GM12878 (cell line): ENCODE measurements around the gene GTPBP10. TPM values are rescaled to one million over a fixed set of nuclear protein-coding genes. Genes with fewer than 3 reads are reported as not detected.

Source experiments
- ATAC-seq: fragments of 200-7000 bp; cut with Tn5 transposase; 3 replicates; pipeline ENCODE4 v1.9.1; 2020; ENCODE audit warnings: mild to moderate bottlenecking, moderate library complexity
- BruUV-seq: library from RNA; stranded (reverse); fragments of 400-500 nt; replicated peaks from 2 replicates; lab custom pipeline; 2021; lab: Mats Ljungman, UMichigan
- CTCF ChIA-PET: fragments of 300-600 bp; sonication (Branson Sonifier 250); formaldehyde crosslinking; extraction: SDS; loops from one replicate; lab custom pipeline; 2021; ENCODE audit warnings: inconsistent platforms; lab: Yijun Ruan, JAX
- POLR2A ChIA-PET: fragments of 350-600 bp; formaldehyde crosslinking; extraction: SDS; loops from one replicate; lab custom pipeline; 2021; ENCODE audit warnings: inconsistent platforms; lab: Charles Lee
- RAD21 ChIA-PET: fragments of 300-600 bp; sonication (Branson Sonifier 250); formaldehyde crosslinking; loops from one replicate; lab custom pipeline; 2023; ENCODE audit warnings: antibody characterized with exemption; ENCODE audit not compliant: unreplicated experiment; lab: Charles Lee
- SMC1A ChIA-PET: fragments of 300-600 bp; sonication (Branson Sonifier 250); formaldehyde crosslinking; loops from one replicate; lab custom pipeline; 2023; ENCODE audit not compliant: unreplicated experiment, uncharacterized antibody; lab: Charles Lee
- DNase-seq: peaks from one replicate; pipeline ENCODE4 v3.0.0-alpha.2; 2011; ENCODE audit warnings: low read depth, low spot score
- FAIRE-seq: peaks from 3 replicates; lab custom pipeline; 2011; peaks lifted over from hg19 to GRCh38; lab: Jason Lieb, UNC
- H2AFZ ChIP-seq: 2 replicates; pipeline ENCODE4 v1.6.0; 2011; ENCODE audit warnings: low read depth, low read length, control low read depth; ENCODE audit not compliant: control insufficient read depth
- H3K27ac ChIP-seq: 2 replicates; pipeline ENCODE4 v1.5.1; 2011; ENCODE audit warnings: control low read depth; ENCODE audit not compliant: control insufficient read depth, insufficient read depth
- H3K27me3 ChIP-seq, 2 experiments: replicated peaks in 1 of 2; 2 replicates each; pipeline versions ENCODE4 v1.6.0 to v1.6.1; 2011; ENCODE audit warnings: low read length in 1 of 2; ENCODE audit not compliant: control insufficient read depth in 2 of 2, insufficient read depth in 2 of 2
- H3K36me3 ChIP-seq, 2 experiments: 2 replicates each; pipeline ENCODE4 v1.5.1; 2011; ENCODE audit warnings: low read length in 1 of 2; ENCODE audit not compliant: control insufficient read depth in 2 of 2, insufficient read depth in 2 of 2
- H3K4me1 ChIP-seq: 2 replicates; pipeline ENCODE4 v1.6.1; 2011; ENCODE audit warnings: mild to moderate bottlenecking, low read length, moderate library complexity, mixed read lengths; ENCODE audit not compliant: control insufficient read depth, insufficient read depth
- H3K4me2 ChIP-seq: 2 replicates; pipeline ENCODE4 v1.6.0; 2011; ENCODE audit warnings: control low read depth; ENCODE audit not compliant: control insufficient read depth, insufficient read depth
- H3K4me3 ChIP-seq: fragments of 200-600 bp; sonication (generic); 2 replicates; pipeline ENCODE4 v1.5.1; 2016
- H3K79me2 ChIP-seq: 2 replicates; pipeline ENCODE4 v1.6.0; 2011; ENCODE audit warnings: low read length; ENCODE audit not compliant: control insufficient read depth, insufficient read depth
- H3K9ac ChIP-seq: 2 replicates; pipeline ENCODE4 v1.8.0; 2011; ENCODE audit warnings: low read length, control low read depth, mixed read lengths; ENCODE audit not compliant: control insufficient read depth, insufficient read depth
- H3K9me3 ChIP-seq: replicated peaks from 3 replicates; pipeline ENCODE4 v1.5.1; 2011; ENCODE audit warnings: mild to moderate bottlenecking, low read length; ENCODE audit not compliant: control insufficient read depth, insufficient read depth
- H4K20me1 ChIP-seq: 2 replicates; pipeline ENCODE4 v1.6.0; 2011; ENCODE audit not compliant: control insufficient read depth, insufficient read depth
- BHLHE40 ChIP-seq, 2 experiments: fragments of 450-650 bp in 1 of 2; IDR thresholded peaks; 2 replicates each; pipeline ENCODE4 v1.6.1; 2011 to 2017; ENCODE audit warnings: low read depth in 2 of 2, borderline replicate concordance in 1 of 2, improper control_type of control experiment in 1 of 2, low read length in 1 of 2, mild to moderate bottlenecking in 1 of 2
- CEBPB ChIP-seq, 2 experiments: fragments of 150-350 bp in 1 of 2; IDR thresholded peaks; 2 replicates each; pipeline ENCODE4 v1.6.1; 2012 to 2014; ENCODE audit warnings: low read depth in 2 of 2, low read length in 2 of 2, borderline replicate concordance in 1 of 2, inconsistent platforms in 1 of 2
- CHD2 ChIP-seq: IDR thresholded peaks from 2 replicates; pipeline ENCODE4 v1.6.1; 2011; ENCODE audit warnings: low read depth, low read length, improper control_type of control experiment, borderline replicate concordance
- CHD4 ChIP-seq: fragments of 200-600 bp; sonication (generic); IDR thresholded peaks from 2 replicates; pipeline ENCODE4 v1.6.1; 2016; ENCODE audit warnings: mild to moderate bottlenecking
- KDM1A ChIP-seq: fragments of 200-600 bp; sonication (generic); IDR thresholded peaks from 2 replicates; pipeline ENCODE4 v1.6.1; 2016; ENCODE audit warnings: borderline replicate concordance
- NFIC ChIP-seq: IDR thresholded peaks from 2 replicates; pipeline ENCODE4 v1.6.1; 2012; ENCODE audit warnings: low read depth, mild to moderate bottlenecking, inconsistent platforms, low read length, moderate library complexity
- RAD21 ChIP-seq: IDR thresholded peaks from 2 replicates; pipeline ENCODE4 v1.6.1; 2011; ENCODE audit warnings: mild to moderate bottlenecking, low read depth, low read length, moderate library complexity; ENCODE audit not compliant: insufficient read depth
- RCOR1 ChIP-seq: conservative IDR thresholded peaks from 2 replicates; pipeline ENCODE4 v1.6.1; 2012; ENCODE audit warnings: low read depth, low read length, improper control_type of control experiment
- RELA ChIP-seq: fragments of 450-650 bp; IDR thresholded peaks from 2 replicates; pipeline ENCODE4 v1.8.0; 2014; ENCODE audit warnings: borderline replicate concordance; ENCODE audit not compliant: partially characterized antibody
- SMAD1 ChIP-seq: fragments of 450-650 bp; IDR thresholded peaks from 2 replicates; pipeline ENCODE4 v1.6.1; 2018; ENCODE audit warnings: mild to moderate bottlenecking, low read depth; ENCODE audit not compliant: partially characterized antibody
- SREBF2 ChIP-seq: IDR thresholded peaks from 2 replicates; pipeline ENCODE4 v1.6.1; 2012; ENCODE audit warnings: mild to moderate bottlenecking, low read length
- USF1 ChIP-seq: IDR thresholded peaks from 2 replicates; pipeline ENCODE4 v1.6.1; 2011; ENCODE audit warnings: borderline replicate concordance, low read depth, mild to moderate bottlenecking, moderate library complexity, mixed read lengths, low read length; ENCODE audit not compliant: insufficient read depth; ENCODE audit errors: extremely low read length
- ZNF217 ChIP-seq: fragments of 450-650 bp; IDR thresholded peaks from 2 replicates; pipeline ENCODE4 v1.6.1; 2017; ENCODE audit warnings: antibody characterized with exemption, mild to moderate bottlenecking
- ZNF622 ChIP-seq: fragments of 450-650 bp; IDR thresholded peaks from 2 replicates; pipeline ENCODE4 v1.6.1; 2017; ENCODE audit warnings: mild to moderate bottlenecking, inconsistent platforms
- in situ Hi-C: fragments of 300-500 bp; cut with MboI; formaldehyde crosslinking; loops from 9 replicates; pipeline ENCODE4 v1.14.3; 2018; ENCODE audit warnings: mixed read lengths
- intact Hi-C: fragments of 100-400 bp; cut with micrococcal nuclease; formaldehyde crosslinking; loops from one replicate; pipeline ENCODE4 v1.14.2; 2022; ENCODE audit not compliant: unreplicated experiment
- polyA plus RNA-seq, 11 experiments: library from polyadenylated mRNA; depleted of rRNA in 4 of 11; unstranded in 6 of 11; stranded (reverse) in 5 of 11; fragments of >200 nt; fragmentation: Nextera tagmentation in 4 of 11; fragmentation: Illumina TruSeq in 1 of 11; extraction: Ambion mirVana in 4 of 11; extraction: Trizol in 1 of 11; gene quantifications; 1 replicate in 1 of 11; 2 replicates in 10 of 11; pipeline versions ENCODE4 v1.2.1 to v1.2.3, GENCODE V29; 2011 to 2016; ENCODE audit warnings: inconsistent platforms in 2 of 11, missing spikeins in 2 of 11, low read depth in 1 of 11
- total RNA-seq, 4 experiments: library from RNA; depleted of rRNA in 3 of 4; stranded (reverse); fragments of >200 nt in 3 of 4; fragmentation: Illumina TruSeq in 1 of 4; extraction: Trizol in 1 of 4; gene quantifications; 2 replicates each; pipeline versions ENCODE4 v1.2.1 to v1.2.3, GENCODE V29; 2013 to 2021

Gene GTPBP10
- total and polyA plus RNA-seq, 10 of the 15 experiments (the other 5 are each of a cell fraction or from before 2014, with no cell fraction given), result 10.1 to 41.0 (median 33.0) TPM

- TF ChIP-seq SMAD1, result no peak
- no peak for TF ChIP-seq KDM1A
- no peak for TF ChIP-seq ZNF622
- no peak for TF ChIP-seq CEBPB (IDR thresholded peaks at IDR 0.05; ENCODE audit: borderline replicate concordance in 1 of 2, low read depth in 2 of 2, low read length in 2 of 2)
- no peak for TF ChIP-seq NFIC
- TF ChIP-seq RAD21, result no peak
- TF ChIP-seq SREBF2, result no peak
- TF ChIP-seq CHD4, result no peak
- TF ChIP-seq USF1, result no peak
- TF ChIP-seq ZNF217, result no peak
- TF ChIP-seq RELA, result no peak
- TF ChIP-seq BHLHE40 (IDR thresholded peaks at IDR 0.05; ENCODE audit: borderline replicate concordance in 1 of 2, low read depth in 2 of 2, low read length in 1 of 2), result no peak
- TF ChIP-seq CHD2, result no peak
- no peak for TF ChIP-seq RCOR1
- Histone ChIP-seq H3K9me3 (no peaks in the 10 kb centered on the region), H3K4me3 (no peak overlapping the region), H3K36me3 (no peaks in the 10 kb centered on the region), H2AFZ (no peak overlapping the region), H3K79me2 (no peaks in the 10 kb centered on the region), H3K27ac (no peak overlapping the region), H3K4me2 (no peak overlapping the region), H4K20me1 (no peaks in the 10 kb centered on the region), H3K9ac (no peak overlapping the region), H3K27me3 (peaks cover 10 to 16% of the 10 kb centered on the region in 2 experiments; a peak in 3 of 4 replicates), H3K4me1 (no peaks in the 10 kb centered on the region)
- DNase-seq (no peak), ATAC-seq (no peak), FAIRE-seq (no peak)
- intact Hi-C loops, result no loop called here
- BruUV-seq, result no TSS peak
- in situ Hi-C loops, result no loop called here
- ChIA-PET POLR2A (no interaction called here), RAD21 (no interaction called here), CTCF (interaction anchor here (1.2 kb wide), 2 partner anchors 10 to 25 kb away, joined by 4 to 7 read pairs; no protein-coding TSS in a partner anchor), SMC1A (interaction anchor here (1.4 to 3.0 kb wide), 2 partner anchors 10 to 13 kb away, joined by 3 to 12 read pairs; no protein-coding TSS in a partner anchor)
Observed at GRCh38 chr7:90322837-90323236, 23.7 kb upstream of the GTPBP10 start.
